Breast epithelium (tissue), 4 donors: Measurements from ENCODE around the gene MAD1L1. TPM values are rescaled to one million over a fixed set of nuclear protein-coding genes. Genes with fewer than 3 reads are reported as not detected.
A peak's percentile ranks its signal among the peaks of the same experiment; 100 is the strongest.

Experiments
- DNase-seq, 2 donors: peaks; one replicate each; pipeline ENCODE4 v3.0.0-alpha.2; 2019; ENCODE audit warnings: low spot score in 2 of 2
- H3K27ac ChIP-seq, 2 donors: fragments of 200-600 bp; sonication (generic) in 1 of 2; one replicate each; pipeline ENCODE4 v1.5.1; 2016 to 2019; ENCODE audit warnings: mild to moderate bottlenecking in 1 of 2
- H3K27me3 ChIP-seq, 2 donors: fragments of 200-600 bp; sonication (generic) in 1 of 2; one replicate each; pipeline versions ENCODE4 v1.5.1 to v1.6.0; 2017 to 2019; ENCODE audit warnings: control low read depth in 1 of 2, mild to moderate bottlenecking in 1 of 2
- H3K36me3 ChIP-seq: fragments of 200-600 bp; one replicate; pipeline ENCODE4 v1.5.1; 2019
- H3K4me1 ChIP-seq, 2 donors: fragments of 200-600 bp; sonication (generic); one replicate each; pipeline ENCODE4 v1.5.1; 2016 to 2019; ENCODE audit warnings: control low read depth in 1 of 2
- H3K4me3 ChIP-seq, 3 donors: fragments of 200-600 bp; sonication (generic); 1 replicate in 2 of 3; 2 replicates in 1 of 3; pipeline ENCODE4 v1.5.1; 2016 to 2019; ENCODE audit warnings: mild to moderate bottlenecking in 3 of 3, moderate library complexity in 2 of 3
- H3K9me3 ChIP-seq, 2 donors: fragments of 200-600 bp; sonication (generic) in 1 of 2; one replicate each; pipeline ENCODE4 v1.5.1; 2016 to 2019; ENCODE audit warnings: control low read depth in 1 of 2
- POLR2A ChIP-seq: fragments of 450-650 bp; IDR thresholded peaks from one replicate; pipeline ENCODE4 v1.6.1; 2016; ENCODE audit warnings: antibody characterized with exemption, mild to moderate bottlenecking, moderate library complexity
- POLR2AphosphoS5 ChIP-seq, 3 donors: sonication (generic); formaldehyde crosslinking; IDR thresholded peaks; one replicate each; pipeline ENCODE4 v1.6.1; 2017; ENCODE audit warnings: antibody characterized with exemption in 3 of 3
- intact Hi-C: fragments of 100-400 bp; cut with DNase I; formaldehyde crosslinking; loops from one replicate; pipeline ENCODE4 v1.15.1; 2023; ENCODE audit warnings: low total_unique reads
- total RNA-seq, 3 donors: library from RNA; depleted of rRNA; stranded (reverse); fragments of >200 nt; gene quantifications; one replicate each; pipeline ENCODE4 v1.1.0, GENCODE V29; 2016
- TF ChIP-seq, protein P1 (sequence below), 3 donors: fragments of 450-650 bp; IDR thresholded peaks; one replicate each; pipeline ENCODE4 v1.5.1; 2016 to 2017; ENCODE audit warnings: antibody characterized with exemption in 3 of 3, mild to moderate bottlenecking in 3 of 3, moderate library complexity in 3 of 3

MAD1L1 gene
- total RNA-seq, 3 donors from 2014 or later: 27.7 to 33.9 (median 28.8) TPM

GRCh38 chr7:1899951-1900762 is 332.6 kb downstream of the MAD1L1 start:
- intact Hi-C loops: no loop called here
- TF ChIP-seq POLR2AphosphoS5 (IDR thresholded peaks at IDR 0.05): no peak
- TF ChIP-seq, protein P1, sequence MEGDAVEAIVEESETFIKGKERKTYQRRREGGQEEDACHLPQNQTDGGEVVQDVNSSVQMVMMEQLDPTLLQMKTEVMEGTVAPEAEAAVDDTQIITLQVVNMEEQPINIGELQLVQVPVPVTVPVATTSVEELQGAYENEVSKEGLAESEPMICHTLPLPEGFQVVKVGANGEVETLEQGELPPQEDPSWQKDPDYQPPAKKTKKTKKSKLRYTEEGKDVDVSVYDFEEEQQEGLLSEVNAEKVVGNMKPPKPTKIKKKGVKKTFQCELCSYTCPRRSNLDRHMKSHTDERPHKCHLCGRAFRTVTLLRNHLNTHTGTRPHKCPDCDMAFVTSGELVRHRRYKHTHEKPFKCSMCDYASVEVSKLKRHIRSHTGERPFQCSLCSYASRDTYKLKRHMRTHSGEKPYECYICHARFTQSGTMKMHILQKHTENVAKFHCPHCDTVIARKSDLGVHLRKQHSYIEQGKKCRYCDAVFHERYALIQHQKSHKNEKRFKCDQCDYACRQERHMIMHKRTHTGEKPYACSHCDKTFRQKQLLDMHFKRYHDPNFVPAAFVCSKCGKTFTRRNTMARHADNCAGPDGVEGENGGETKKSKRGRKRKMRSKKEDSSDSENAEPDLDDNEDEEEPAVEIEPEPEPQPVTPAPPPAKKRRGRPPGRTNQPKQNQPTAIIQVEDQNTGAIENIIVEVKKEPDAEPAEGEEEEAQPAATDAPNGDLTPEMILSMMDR (IDR thresholded peaks at IDR 0.05): no peak
- TF ChIP-seq POLR2A: no peak
- Histone ChIP-seq H3K4me3 (no peak overlapping the region), H3K4me1 (no peaks in the 10 kb centered on the region), H3K27ac (peak overlapping the region in 1 of 2 donors; percentile 55), H3K36me3 (no peaks in the 10 kb centered on the region), H3K9me3 (no peaks in the 10 kb centered on the region), H3K27me3 (no peaks in the 10 kb centered on the region)
- DNase-seq: no peak

- no peaks in the 10 kb centered on the region for H3K27me3 ChIP-seq
- no peak overlapping the region for H3K27ac ChIP-seq
- intact Hi-C loops: no loop called here
Measured at GRCh38 chr7:1899196-1899595, 333.5 kb downstream of the MAD1L1 start.

DNA sequence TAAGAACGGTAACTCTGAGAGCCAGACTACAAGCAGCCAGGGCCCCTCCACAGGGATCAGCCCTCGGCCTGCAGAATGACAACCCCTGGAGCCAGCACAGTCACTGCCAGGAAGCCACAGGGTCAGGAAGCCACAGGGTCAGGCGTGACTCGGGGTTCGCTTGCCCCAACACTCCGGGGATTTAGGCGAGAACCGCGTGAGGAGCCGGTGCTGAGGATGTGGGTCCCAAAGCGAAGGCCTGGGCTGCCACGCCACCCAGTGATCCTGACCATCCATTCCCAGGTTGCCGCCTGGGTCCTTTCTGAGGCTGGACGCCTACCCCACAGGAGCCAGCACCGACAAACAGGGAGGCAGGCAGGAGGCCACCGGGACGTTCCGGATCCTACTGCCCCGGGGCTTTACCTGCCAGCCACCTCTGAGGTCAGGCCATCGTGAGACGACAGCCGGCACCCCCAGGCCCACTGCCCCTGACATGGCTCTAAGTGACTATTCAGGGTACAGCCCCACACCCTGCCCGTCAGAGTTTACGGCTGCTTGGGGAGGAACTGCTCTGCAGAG is 334.0 kb downstream of the MAD1L1 start:
- DNase-seq: no peak
- H3K9me3 ChIP-seq: no peaks in the 10 kb centered on the region
- H3K27ac ChIP-seq: peak overlapping the region in 1 of 2 donors; percentile 19
- H3K36me3 ChIP-seq: no peaks in the 10 kb centered on the region
- no peak overlapping the region for H3K4me3 ChIP-seq
- H3K4me1 ChIP-seq: no peaks in the 10 kb centered on the region
- intact Hi-C loops: no loop called here
- TF ChIP-seq POLR2AphosphoS5 (IDR thresholded peaks at IDR 0.05) (no peak), POLR2A (no peak)
- TF ChIP-seq, protein P1 (IDR thresholded peaks at IDR 0.05): no peak
- H3K27me3 ChIP-seq: no peaks in the 10 kb centered on the region

More at GRCh38 chr7:1899196-1899595, 333.5 kb downstream of the MAD1L1 start:
- no peaks in the 10 kb centered on the region for H3K9me3 ChIP-seq
- no peak for TF ChIP-seq POLR2A
- TF ChIP-seq POLR2AphosphoS5 (IDR thresholded peaks at IDR 0.05): no peak
- TF ChIP-seq, protein P1 (IDR thresholded peaks at IDR 0.05): no peak
- H3K4me1 ChIP-seq: no peaks in the 10 kb centered on the region
- DNase-seq: no peak
- no peak overlapping the region for H3K4me3 ChIP-seq
- H3K36me3 ChIP-seq: no peaks in the 10 kb centered on the region

GRCh38 chr7:1897861-1898627 is 334.7 kb downstream of the MAD1L1 start:
- no peak overlapping the region for H3K27ac ChIP-seq
- H3K27me3 ChIP-seq: no peaks in the 10 kb centered on the region
- H3K36me3 ChIP-seq: no peaks in the 10 kb centered on the region
- no peak for DNase-seq
- TF ChIP-seq POLR2A (no peak), POLR2AphosphoS5 (IDR thresholded peaks at IDR 0.05) (no peak)
- TF ChIP-seq, protein P1 (IDR thresholded peaks at IDR 0.05): no peak
- intact Hi-C loops: no loop called here
- H3K4me1 ChIP-seq: no peaks in the 10 kb centered on the region
- no peak overlapping the region for H3K4me3 ChIP-seq
- no peaks in the 10 kb centered on the region for H3K9me3 ChIP-seq
